SK-N-SH treated with all-trans-retinoic acid at 6 μM for 48 hours (cell line): ENCODE measurements around the gene GAREM1.
"Not testable (repeated sequence)": the region's sequence is repeated elsewhere in the genome, so short reads cannot be mapped to it uniquely, and the experiment has no call there.

Experiments
- ATAC-seq: fragments of 200-7000 bp; cut with Tn5 transposase; 3 replicates; pipeline ENCODE4 v1.9.1; 2020; ENCODE audit warnings: mild to moderate bottlenecking, moderate library complexity
- ARNTL ChIP-seq: fragments of 450-650 bp; formaldehyde crosslinking; IDR thresholded peaks from 2 replicates; pipeline ENCODE4 v1.5.0; 2020; ENCODE audit warnings: low read depth, mild to moderate bottlenecking, moderate library complexity, borderline replicate concordance
- BACH2 ChIP-seq: fragments of 250-450 bp; sonication (Bioruptor Pico); IDR thresholded peaks from 2 replicates; pipeline ENCODE4 v1.9.0; 2021; ENCODE audit warnings: mild to moderate bottlenecking, borderline replicate concordance
- CSDC2 ChIP-seq: fragments of 250-450 bp; sonication (Bioruptor Pico); IDR thresholded peaks from 2 replicates; pipeline ENCODE4 v1.5.0; 2020; ENCODE audit warnings: mild to moderate bottlenecking, moderate library complexity
- ESRRG ChIP-seq: fragments of 250-450 bp; sonication (Bioruptor Pico); IDR thresholded peaks from 2 replicates; pipeline ENCODE4 v1.6.1; 2021; ENCODE audit warnings: mild to moderate bottlenecking
- GLIS3 ChIP-seq: fragments of 250-450 bp; sonication (Bioruptor Pico); IDR thresholded peaks from 2 replicates; pipeline ENCODE4 v1.5.0; 2020; ENCODE audit warnings: mild to moderate bottlenecking, moderate library complexity
- ISL1 ChIP-seq: fragments of 250-450 bp; sonication (Bioruptor Pico); IDR thresholded peaks from 2 replicates; pipeline ENCODE4 v2.1.2; 2022; ENCODE audit warnings: mild to moderate bottlenecking, moderate library complexity
- OSR1 ChIP-seq: fragments of 250-450 bp; sonication (Bioruptor Pico); IDR thresholded peaks from 2 replicates; pipeline ENCODE4 v1.8.0; 2022; ENCODE audit warnings: moderate library complexity, mild to moderate bottlenecking, inconsistent platforms
- SNAI2 ChIP-seq: fragments of 250-450 bp; sonication (Bioruptor Pico); IDR thresholded peaks from 2 replicates; pipeline ENCODE4 v1.5.0; 2020; ENCODE audit warnings: mild to moderate bottlenecking, moderate library complexity
- TCF4 ChIP-seq: fragments of 250-450 bp; sonication (Bioruptor Pico); IDR thresholded peaks from 2 replicates; pipeline ENCODE4 v1.8.0; 2021; ENCODE audit warnings: mild to moderate bottlenecking, moderate library complexity, borderline replicate concordance
- TOX ChIP-seq: fragments of 250-450 bp; sonication (Bioruptor Pico); IDR thresholded peaks from 2 replicates; pipeline ENCODE4 v1.8.0; 2021; ENCODE audit warnings: mild to moderate bottlenecking, moderate library complexity, borderline replicate concordance
- ZC3H10 ChIP-seq: fragments of 250-450 bp; sonication (Bioruptor Pico); IDR thresholded peaks from 2 replicates; pipeline ENCODE4 v1.5.1; 2021; ENCODE audit warnings: mild to moderate bottlenecking, moderate library complexity
- ZFP3 ChIP-seq: fragments of 250-450 bp; sonication (Bioruptor Pico); IDR thresholded peaks from 2 replicates; pipeline ENCODE4 v1.5.0; 2020; ENCODE audit warnings: mild to moderate bottlenecking, moderate library complexity
- ZFP30 ChIP-seq: fragments of 450-650 bp; formaldehyde crosslinking; IDR thresholded peaks from 2 replicates; pipeline ENCODE4 v1.5.0; 2022; ENCODE audit warnings: mild to moderate bottlenecking, moderate library complexity
- ZNF565 ChIP-seq: fragments of 450-650 bp; formaldehyde crosslinking; conservative IDR thresholded peaks from 2 replicates; pipeline ENCODE4 v1.5.0; 2020; ENCODE audit warnings: low read depth, mild to moderate bottlenecking, moderate library complexity
- ZNF8 ChIP-seq: fragments of 450-650 bp; formaldehyde crosslinking; IDR thresholded peaks from 2 replicates; pipeline ENCODE4 v1.5.0; 2020; ENCODE audit warnings: mild to moderate bottlenecking, moderate library complexity
- TF ChIP-seq, protein P1 (sequence below): fragments of 250-450 bp; sonication (Bioruptor Pico); IDR thresholded peaks from 2 replicates; pipeline ENCODE4 v1.8.0; 2021; ENCODE audit warnings: low read depth, mild to moderate bottlenecking, moderate library complexity, borderline replicate concordance
- TF ChIP-seq, protein P2 (sequence below): fragments of 250-450 bp; sonication (Bioruptor Pico); IDR thresholded peaks from 2 replicates; pipeline ENCODE4 v1.5.0; 2020; ENCODE audit warnings: mild to moderate bottlenecking, moderate library complexity
- TF ChIP-seq, protein P3 (sequence below): fragments of 250-450 bp; sonication (Bioruptor Pico); IDR thresholded peaks from 2 replicates; pipeline ENCODE4 v1.5.1; 2021; ENCODE audit warnings: mild to moderate bottlenecking, moderate library complexity
- TF ChIP-seq, protein P4 (sequence below): fragments of 250-450 bp; sonication (Bioruptor Pico); IDR thresholded peaks from 2 replicates; pipeline ENCODE4 v1.8.0; 2020; ENCODE audit warnings: mild to moderate bottlenecking, moderate library complexity, borderline replicate concordance

GAREM1 gene

DNA sequence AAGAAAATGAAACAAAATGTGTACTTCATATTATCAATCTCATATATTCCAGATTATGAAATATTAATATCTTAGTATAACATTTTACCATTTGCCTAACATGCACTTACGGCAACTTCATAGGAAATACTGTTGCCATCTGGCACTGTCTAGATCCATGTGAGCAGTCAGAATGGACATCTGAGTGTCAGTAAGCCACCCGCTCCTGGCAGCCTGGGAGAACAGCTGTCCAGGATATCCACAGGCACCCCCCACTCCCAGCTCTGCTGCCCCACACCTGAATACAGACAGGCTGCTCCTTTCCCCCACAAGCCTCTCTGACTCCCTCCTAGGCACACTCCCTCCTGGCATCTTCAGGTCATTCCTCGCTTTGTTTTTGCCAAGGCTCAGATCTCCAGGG is 127.0 kb downstream of the GAREM1 start:
- no peak for ATAC-seq
- TF ChIP-seq ESRRG (CRISPR knock-in tag) (no peak), TCF4 (CRISPR knock-in tag) (no peak), ZC3H10 (CRISPR knock-in tag) (no peak)

DNA sequence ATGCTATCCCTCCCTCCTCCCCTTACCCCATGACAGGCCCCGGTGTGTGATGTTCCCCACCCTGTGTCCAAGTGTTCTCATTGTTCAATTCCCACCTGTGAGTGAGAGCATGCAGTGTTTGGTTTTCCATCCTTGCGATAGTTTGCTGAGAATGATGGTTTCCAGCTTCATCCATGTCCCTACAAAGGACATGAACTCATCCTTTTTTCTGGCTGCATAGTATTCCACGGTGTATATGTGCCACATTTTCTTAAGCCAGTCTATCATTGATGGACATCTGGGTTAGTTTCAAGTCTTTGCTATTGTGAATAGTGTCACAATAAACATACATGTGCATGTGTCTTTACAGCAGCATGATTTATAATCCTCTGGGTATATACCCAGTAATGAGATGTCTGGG is 129.6 kb downstream of the GAREM1 start:
- not testable (repeated sequence) for ATAC-seq

DNA sequence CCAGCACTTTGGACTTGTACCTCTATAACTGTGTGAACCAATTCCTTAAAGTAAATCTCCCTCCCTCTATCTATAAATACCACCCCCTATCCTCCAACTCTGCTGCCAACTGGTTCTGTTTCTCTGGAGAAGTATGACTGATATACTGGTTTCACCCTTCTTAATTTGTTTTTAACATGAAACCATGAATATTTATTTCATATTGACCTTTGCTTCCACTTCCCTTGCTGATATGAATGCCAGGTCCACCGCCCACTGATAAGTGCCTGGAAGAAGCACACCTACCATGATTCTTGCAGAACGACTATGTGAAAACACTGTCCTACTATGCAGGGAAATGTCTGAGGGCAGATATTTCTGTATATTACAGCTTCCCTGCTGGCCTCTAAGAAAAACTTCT is 131.6 kb downstream of the GAREM1 start:
- ATAC-seq = no peak
- TF ChIP-seq, protein P1, sequence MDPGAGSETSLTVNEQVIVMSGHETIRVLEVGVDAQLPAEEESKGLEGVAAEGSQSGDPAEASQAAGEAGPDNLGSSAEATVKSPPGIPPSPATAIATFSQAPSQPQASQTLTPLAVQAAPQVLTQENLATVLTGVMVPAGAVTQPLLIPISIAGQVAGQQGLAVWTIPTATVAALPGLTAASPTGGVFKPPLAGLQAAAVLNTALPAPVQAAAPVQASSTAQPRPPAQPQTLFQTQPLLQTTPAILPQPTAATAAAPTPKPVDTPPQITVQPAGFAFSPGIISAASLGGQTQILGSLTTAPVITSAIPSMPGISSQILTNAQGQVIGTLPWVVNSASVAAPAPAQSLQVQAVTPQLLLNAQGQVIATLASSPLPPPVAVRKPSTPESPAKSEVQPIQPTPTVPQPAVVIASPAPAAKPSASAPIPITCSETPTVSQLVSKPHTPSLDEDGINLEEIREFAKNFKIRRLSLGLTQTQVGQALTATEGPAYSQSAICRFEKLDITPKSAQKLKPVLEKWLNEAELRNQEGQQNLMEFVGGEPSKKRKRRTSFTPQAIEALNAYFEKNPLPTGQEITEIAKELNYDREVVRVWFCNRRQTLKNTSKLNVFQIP (CRISPR knock-in tag) = no peak
- TF ChIP-seq, protein P2, sequence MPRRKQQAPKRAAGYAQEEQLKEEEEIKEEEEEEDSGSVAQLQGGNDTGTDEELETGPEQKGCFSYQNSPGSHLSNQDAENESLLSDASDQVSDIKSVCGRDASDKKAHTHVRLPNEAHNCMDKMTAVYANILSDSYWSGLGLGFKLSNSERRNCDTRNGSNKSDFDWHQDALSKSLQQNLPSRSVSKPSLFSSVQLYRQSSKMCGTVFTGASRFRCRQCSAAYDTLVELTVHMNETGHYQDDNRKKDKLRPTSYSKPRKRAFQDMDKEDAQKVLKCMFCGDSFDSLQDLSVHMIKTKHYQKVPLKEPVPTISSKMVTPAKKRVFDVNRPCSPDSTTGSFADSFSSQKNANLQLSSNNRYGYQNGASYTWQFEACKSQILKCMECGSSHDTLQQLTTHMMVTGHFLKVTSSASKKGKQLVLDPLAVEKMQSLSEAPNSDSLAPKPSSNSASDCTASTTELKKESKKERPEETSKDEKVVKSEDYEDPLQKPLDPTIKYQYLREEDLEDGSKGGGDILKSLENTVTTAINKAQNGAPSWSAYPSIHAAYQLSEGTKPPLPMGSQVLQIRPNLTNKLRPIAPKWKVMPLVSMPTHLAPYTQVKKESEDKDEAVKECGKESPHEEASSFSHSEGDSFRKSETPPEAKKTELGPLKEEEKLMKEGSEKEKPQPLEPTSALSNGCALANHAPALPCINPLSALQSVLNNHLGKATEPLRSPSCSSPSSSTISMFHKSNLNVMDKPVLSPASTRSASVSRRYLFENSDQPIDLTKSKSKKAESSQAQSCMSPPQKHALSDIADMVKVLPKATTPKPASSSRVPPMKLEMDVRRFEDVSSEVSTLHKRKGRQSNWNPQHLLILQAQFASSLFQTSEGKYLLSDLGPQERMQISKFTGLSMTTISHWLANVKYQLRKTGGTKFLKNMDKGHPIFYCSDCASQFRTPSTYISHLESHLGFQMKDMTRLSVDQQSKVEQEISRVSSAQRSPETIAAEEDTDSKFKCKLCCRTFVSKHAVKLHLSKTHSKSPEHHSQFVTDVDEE (CRISPR knock-in tag) = no peak
- TF ChIP-seq ZNF8 (CRISPR knock-in tag) = no peak
- TF ChIP-seq ZC3H10 (CRISPR knock-in tag) = no peak
- TF ChIP-seq ZFP30 (CRISPR knock-in tag) = no peak
- TF ChIP-seq SNAI2 = no peak

DNA sequence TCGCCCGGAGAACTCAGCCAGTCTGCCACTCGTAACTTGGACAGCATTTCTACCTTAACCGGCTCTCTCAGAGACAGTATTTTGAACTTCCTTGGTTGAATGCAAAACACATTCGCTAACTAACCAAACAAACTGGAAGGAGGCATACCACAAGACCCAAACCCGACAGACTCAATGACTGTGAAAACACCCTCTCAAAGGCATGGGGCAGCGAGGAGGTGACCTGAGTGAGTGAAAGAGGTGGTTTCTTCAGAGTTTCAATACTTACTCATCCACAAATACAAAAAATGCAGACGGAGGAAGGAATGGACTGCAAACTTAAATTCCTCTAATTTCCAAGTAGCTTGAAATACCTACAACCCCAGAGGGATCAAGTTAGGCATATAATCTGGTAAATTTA is 132.9 kb downstream of the GAREM1 start:
- no peak for TF ChIP-seq ZNF565
- no peak for TF ChIP-seq TCF4 (CRISPR knock-in tag)
- no peak for TF ChIP-seq ZFP3 (CRISPR knock-in tag)
- TF ChIP-seq ESRRG (CRISPR knock-in tag) = no peak
- TF ChIP-seq, protein P2 (CRISPR knock-in tag) = no peak
- TF ChIP-seq ZC3H10 (CRISPR knock-in tag) = no peak
- TF ChIP-seq, protein P1 (CRISPR knock-in tag) = no peak
- ATAC-seq = no peak

DNA sequence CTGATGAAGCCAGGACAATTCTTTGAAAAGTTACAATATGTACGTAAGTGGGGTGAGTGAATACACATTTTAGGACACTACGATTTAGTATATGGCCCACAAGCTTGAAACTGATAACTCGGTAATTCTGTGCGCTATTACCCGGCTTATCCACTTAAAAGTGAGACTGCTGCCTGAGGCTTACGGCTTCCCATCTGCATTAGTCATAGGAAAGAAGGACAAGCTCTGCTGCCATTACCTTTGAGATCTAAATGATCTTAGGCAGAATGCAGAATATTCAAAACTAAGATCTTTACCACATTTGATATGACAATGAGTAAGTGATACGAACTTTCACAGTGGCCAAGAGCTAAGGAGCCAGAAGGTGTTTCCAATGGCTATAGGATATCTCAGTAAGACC is 133.3 kb downstream of the GAREM1 start:
- no peak for ATAC-seq
- TF ChIP-seq OSR1 (CRISPR knock-in tag) (no peak), ZFP30 (CRISPR knock-in tag) (no peak), GLIS3 (no peak), ARNTL (CRISPR knock-in tag) (no peak), ZC3H10 (CRISPR knock-in tag) (no peak), TOX (CRISPR knock-in tag) (no peak), BACH2 (no peak), CSDC2 (CRISPR knock-in tag) (no peak), ZFP3 (CRISPR knock-in tag) (no peak), ZNF565 (no peak), TCF4 (CRISPR knock-in tag) (no peak), ISL1 (CRISPR knock-in tag) (no peak)
- TF ChIP-seq, protein P3, sequence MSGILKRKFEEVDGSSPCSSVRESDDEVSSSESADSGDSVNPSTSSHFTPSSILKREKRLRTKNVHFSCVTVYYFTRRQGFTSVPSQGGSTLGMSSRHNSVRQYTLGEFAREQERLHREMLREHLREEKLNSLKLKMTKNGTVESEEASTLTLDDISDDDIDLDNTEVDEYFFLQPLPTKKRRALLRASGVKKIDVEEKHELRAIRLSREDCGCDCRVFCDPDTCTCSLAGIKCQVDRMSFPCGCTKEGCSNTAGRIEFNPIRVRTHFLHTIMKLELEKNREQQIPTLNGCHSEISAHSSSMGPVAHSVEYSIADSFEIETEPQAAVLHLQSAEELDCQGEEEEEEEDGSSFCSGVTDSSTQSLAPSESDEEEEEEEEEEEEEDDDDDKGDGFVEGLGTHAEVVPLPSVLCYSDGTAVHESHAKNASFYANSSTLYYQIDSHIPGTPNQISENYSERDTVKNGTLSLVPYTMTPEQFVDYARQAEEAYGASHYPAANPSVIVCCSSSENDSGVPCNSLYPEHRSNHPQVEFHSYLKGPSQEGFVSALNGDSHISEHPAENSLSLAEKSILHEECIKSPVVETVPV = no peak
- TF ChIP-seq, protein P4, sequence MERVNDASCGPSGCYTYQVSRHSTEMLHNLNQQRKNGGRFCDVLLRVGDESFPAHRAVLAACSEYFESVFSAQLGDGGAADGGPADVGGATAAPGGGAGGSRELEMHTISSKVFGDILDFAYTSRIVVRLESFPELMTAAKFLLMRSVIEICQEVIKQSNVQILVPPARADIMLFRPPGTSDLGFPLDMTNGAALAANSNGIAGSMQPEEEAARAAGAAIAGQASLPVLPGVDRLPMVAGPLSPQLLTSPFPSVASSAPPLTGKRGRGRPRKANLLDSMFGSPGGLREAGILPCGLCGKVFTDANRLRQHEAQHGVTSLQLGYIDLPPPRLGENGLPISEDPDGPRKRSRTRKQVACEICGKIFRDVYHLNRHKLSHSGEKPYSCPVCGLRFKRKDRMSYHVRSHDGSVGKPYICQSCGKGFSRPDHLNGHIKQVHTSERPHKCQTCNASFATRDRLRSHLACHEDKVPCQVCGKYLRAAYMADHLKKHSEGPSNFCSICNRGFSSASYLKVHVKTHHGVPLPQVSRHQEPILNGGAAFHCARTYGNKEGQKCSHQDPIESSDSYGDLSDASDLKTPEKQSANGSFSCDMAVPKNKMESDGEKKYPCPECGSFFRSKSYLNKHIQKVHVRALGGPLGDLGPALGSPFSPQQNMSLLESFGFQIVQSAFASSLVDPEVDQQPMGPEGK (CRISPR knock-in tag) = no peak
